Suprapubic skin (tissue), 4 donors: ENCODE results near the gene CEBPE.

Source experiments
- CTCF ChIP-seq, 2 donors: fragments of 200-600 bp in 1 of 2; fragments of 450-650 bp in 1 of 2; sonication (generic) in 1 of 2; IDR thresholded peaks; one replicate each; pipeline ENCODE4 v1.5.1; 2016 to 2019; ENCODE audit warnings: antibody characterized with exemption in 2 of 2, mild to moderate bottlenecking in 1 of 2, moderate library complexity in 1 of 2
- POLR2A ChIP-seq, 2 donors: fragments of 450-650 bp; IDR thresholded peaks; one replicate each; pipeline ENCODE4 v1.6.1; 2017; ENCODE audit warnings: antibody characterized with exemption in 2 of 2, mild to moderate bottlenecking in 2 of 2, moderate library complexity in 2 of 2
- POLR2AphosphoS5 ChIP-seq, 3 donors: sonication (generic); formaldehyde crosslinking; IDR thresholded peaks; one replicate each; pipeline ENCODE4 v1.6.1; 2017; ENCODE audit warnings: antibody characterized with exemption in 3 of 3

- TF ChIP-seq POLR2AphosphoS5 (IDR thresholded peaks at IDR 0.05): no peak
- no peak for TF ChIP-seq CTCF (IDR thresholded peaks at IDR 0.05)
- TF ChIP-seq POLR2A (IDR thresholded peaks at IDR 0.05): no peak
Measured at GRCh38 chr14:23080474-23080873, 38.6 kb downstream of the CEBPE start.
